ENCODE data around the gene TCP11L2.

The TCP11L2 gene

DNA sequence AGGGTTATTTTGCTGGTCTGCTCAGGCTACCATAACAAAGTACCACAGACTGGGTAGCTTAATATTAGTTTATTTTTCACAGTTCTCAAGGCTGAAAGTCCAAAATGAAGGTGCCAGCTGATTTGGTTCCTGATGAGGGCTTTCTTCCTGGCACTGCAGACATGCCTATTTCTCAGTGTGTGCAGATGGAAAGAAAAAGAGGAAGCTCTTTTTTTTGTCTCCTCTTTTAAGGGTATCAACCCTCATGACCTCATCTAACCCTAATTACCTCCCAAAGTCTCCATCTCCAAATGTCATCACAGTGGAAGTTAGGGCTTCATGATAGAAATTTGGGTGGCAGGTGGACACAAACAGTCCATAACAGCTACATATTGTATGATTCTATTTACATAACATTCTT lies 30.0 kb downstream of the TCP11L2 start:
- Histone ChIP-seq H3K4me2 (ENCODE audit: low read length) (no peak overlapping the region), H3K36me3 (ENCODE audit: control insufficient read depth, low read length) (no peaks in the 10 kb centered on the region), H3K4me3 (ENCODE audit: low read length) (no peak overlapping the region), H3F3A (ENCODE audit: control insufficient read depth, insufficient read depth) (no peaks in the 10 kb centered on the region), H3K9me3 (ENCODE audit: control insufficient read depth, insufficient read depth, low read length) (no peaks in the 10 kb centered on the region), H3K79me2 (ENCODE audit: control insufficient read depth, low read length) (no peaks in the 10 kb centered on the region), H3K9me2 (replicated peaks; ENCODE audit: control insufficient read depth, low read length) (no peaks in the 10 kb centered on the region), H3K27ac (ENCODE audit: low read depth, low read length) (no peak overlapping the region), H3K27me3 (ENCODE audit: control insufficient read depth, low read length) (0 out of 2 replicates have a peak, but pooled peaks cover 3% of the 10 kb centered on the region), H3K4me1 (ENCODE audit: control insufficient read depth, low read length) (peaks cover 11% of the 10 kb centered on the region), H4K20me1 (ENCODE audit: control insufficient read depth, insufficient read depth, low read depth, low read length) (no peaks in the 10 kb centered on the region)
- TF ChIP-seq CTCF (IDR thresholded peaks at IDR 0.05; ENCODE audit: low read depth, low read length, poor library complexity, severe bottlenecking): no peak
- TF ChIP-seq EZH2phosphoT487 (IDR thresholded peaks at IDR 0.05; ENCODE audit: borderline replicate concordance, low read length): no peak

DNA sequence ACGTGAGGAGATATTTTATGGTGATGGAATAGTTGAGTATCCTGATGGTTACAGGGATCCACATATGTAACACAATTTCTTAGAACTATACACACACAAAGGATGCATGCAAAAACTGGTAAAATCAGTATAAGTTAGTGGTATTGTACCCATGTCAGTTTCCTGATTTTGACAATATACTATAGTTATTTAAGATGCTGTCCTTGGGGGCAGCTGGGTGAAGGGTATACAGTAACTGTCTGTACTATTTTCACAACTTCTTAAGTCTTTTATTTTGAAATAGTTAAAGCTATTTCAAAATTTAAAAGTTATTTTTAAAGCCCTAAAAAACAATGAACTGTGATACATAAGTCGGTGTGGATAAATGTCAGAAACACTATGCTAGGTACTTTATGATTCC lies 30.5 kb downstream of the TCP11L2 start:
- Histone ChIP-seq H3K79me2 (ENCODE audit: control insufficient read depth, low read length) (no peaks in the 10 kb centered on the region), H3K9me2 (replicated peaks; ENCODE audit: control insufficient read depth, low read length) (no peaks in the 10 kb centered on the region), H3K4me3 (ENCODE audit: low read length) (no peak overlapping the region), H3K36me3 (ENCODE audit: control insufficient read depth, low read length) (no peaks in the 10 kb centered on the region), H3K4me1 (ENCODE audit: control insufficient read depth, low read length) (peaks cover 11% of the 10 kb centered on the region), H3F3A (ENCODE audit: control insufficient read depth, insufficient read depth) (no peaks in the 10 kb centered on the region), H4K20me1 (ENCODE audit: control insufficient read depth, insufficient read depth, low read depth, low read length) (no peaks in the 10 kb centered on the region), H3K27ac (ENCODE audit: low read depth, low read length) (no peak overlapping the region), H3K9me3 (ENCODE audit: control insufficient read depth, insufficient read depth, low read length) (no peaks in the 10 kb centered on the region), H3K4me2 (ENCODE audit: low read length) (no peak overlapping the region), H3K27me3 (ENCODE audit: control insufficient read depth, low read length) (0 out of 2 replicates have a peak, but pooled peaks cover 3% of the 10 kb centered on the region)
- no peak for TF ChIP-seq CTCF (IDR thresholded peaks at IDR 0.05; ENCODE audit: low read depth, low read length, poor library complexity, severe bottlenecking)
- no peak for TF ChIP-seq EZH2phosphoT487 (IDR thresholded peaks at IDR 0.05; ENCODE audit: borderline replicate concordance, low read length)

DNA sequence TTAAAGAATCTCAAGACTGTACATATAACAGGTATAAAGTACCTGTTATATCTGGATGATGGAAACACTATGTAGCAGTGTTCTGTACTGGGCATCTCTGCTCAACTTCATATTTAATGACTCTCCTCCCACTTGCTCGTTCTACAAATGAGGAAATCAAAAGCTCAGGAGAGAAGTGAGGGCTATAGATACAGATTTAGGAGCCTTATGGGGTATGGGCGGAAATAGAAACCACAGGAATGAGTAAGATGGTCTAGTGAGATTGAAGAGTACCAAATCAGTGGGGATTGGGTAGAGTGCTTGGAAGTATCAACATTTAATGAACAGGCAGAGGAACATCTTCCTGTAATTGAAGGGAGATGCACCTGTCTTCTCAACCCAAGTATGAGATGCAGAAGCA lies 31.2 kb downstream of the TCP11L2 start:
- no peak overlapping the region for H3K27ac ChIP-seq (ENCODE audit: low read depth, low read length)
- peaks cover 11% of the 10 kb centered on the region for H3K4me1 ChIP-seq (ENCODE audit: control insufficient read depth, low read length)
- no peaks in the 10 kb centered on the region for H3K79me2 ChIP-seq (ENCODE audit: control insufficient read depth, low read length)
- H3K4me3 ChIP-seq (ENCODE audit: low read length): no peak overlapping the region
- H3K36me3 ChIP-seq (ENCODE audit: control insufficient read depth, low read length): no peaks in the 10 kb centered on the region
- H3K9me3 ChIP-seq (ENCODE audit: control insufficient read depth, insufficient read depth, low read length): no peaks in the 10 kb centered on the region
- no peak overlapping the region for H3K4me2 ChIP-seq (ENCODE audit: low read length)
- no peaks in the 10 kb centered on the region for H4K20me1 ChIP-seq (ENCODE audit: control insufficient read depth, insufficient read depth, low read depth, low read length)
- 0 out of 2 replicates have a peak, but pooled peaks cover 3% of the 10 kb centered on the region for H3K27me3 ChIP-seq (ENCODE audit: control insufficient read depth, low read length)
- H3K9me2 ChIP-seq (replicated peaks; ENCODE audit: control insufficient read depth, low read length): no peaks in the 10 kb centered on the region
- TF ChIP-seq CTCF (IDR thresholded peaks at IDR 0.05; ENCODE audit: low read depth, low read length, poor library complexity, severe bottlenecking) (no peak), EZH2phosphoT487 (IDR thresholded peaks at IDR 0.05; ENCODE audit: borderline replicate concordance, low read length) (no peak)
- no peaks in the 10 kb centered on the region for H3F3A ChIP-seq (ENCODE audit: control insufficient read depth, insufficient read depth)

Data from DOHH2 (cell line).